K562 (cell line): ENCODE data around the gene ALKBH4. TPM values are rescaled to one million over a fixed set of nuclear protein-coding genes. Genes with fewer than 3 reads are reported as not detected.

Experiments used
- ATAC-seq: fragments of 200-7000 bp; cut with Tn5 transposase; 3 replicates; pipeline ENCODE4 v1.9.1; 2020; ENCODE audit warnings: moderate library complexity
- BruUV-seq: library from RNA; stranded (reverse); fragments of 400-500 nt; replicated peaks from 2 replicates; lab custom pipeline; 2021; lab: Mats Ljungman, UMichigan
- CTCF ChIA-PET: fragments of 300-600 bp; formaldehyde crosslinking; extraction: SDS; loops from one replicate; lab custom pipeline; 2021; ENCODE audit warnings: low intra/inter-chr PET ratio; lab: Yijun Ruan, JAX
- POLR2A ChIA-PET: fragments of 300-600, 350-650 bp; sonication (Branson Sonifier 250); formaldehyde crosslinking; extraction: SDS; loops from one replicate; lab custom pipeline; 2021; ENCODE audit warnings: antibody characterized with exemption, inconsistent platforms; lab: Yijun Ruan, JAX
- DNase-seq, 4 experiments: peaks; one replicate each; pipeline versions ENCODE4 v3.0.0 to v3.0.0-alpha.2; 2011 to 2018; ENCODE audit warnings: low spot score in 3 of 4, mixed read lengths in 3 of 4; ENCODE audit errors: extremely low read depth in 1 of 4
- FAIRE-seq: peaks from 2 replicates; lab custom pipeline; 2011; peaks lifted over from hg19 to GRCh38; lab: Jason Lieb, UNC
- H2AFZ ChIP-seq: 2 replicates; pipeline ENCODE4 v1.6.0; 2011; ENCODE audit warnings: low read depth, low read length, control low read depth, inconsistent platforms
- H3K27ac ChIP-seq: fragments of 200-600 bp; 3 replicates; pipeline ENCODE4 v1.8.0; 2011; ENCODE audit warnings: low read depth, mild to moderate bottlenecking, control low read depth, inconsistent platforms, low read length, moderate library complexity, mixed read lengths; ENCODE audit errors: extremely low read depth
- H3K27me3 ChIP-seq, 2 experiments: fragments of 300-600 bp in 1 of 2; 2 replicates in 1 of 2; 3 replicates in 1 of 2; pipeline versions ENCODE4 v1.6.0 to v1.8.0; 2011; ENCODE audit warnings: inconsistent platforms in 2 of 2, low read length in 2 of 2, mild to moderate bottlenecking in 1 of 2, mixed read lengths in 1 of 2, moderate library complexity in 1 of 2; ENCODE audit not compliant: control insufficient read depth in 2 of 2, insufficient read depth in 2 of 2
- H3K36me3 ChIP-seq: fragments of 300-600 bp; 3 replicates; pipeline ENCODE4 v1.8.0; 2011; ENCODE audit warnings: mild to moderate bottlenecking, low read length, inconsistent platforms; ENCODE audit not compliant: control insufficient read depth, insufficient read depth
- H3K4me1 ChIP-seq, 2 experiments: fragments of 200-600 bp in 1 of 2; replicated peaks in 1 of 2; 2 replicates in 1 of 2; 3 replicates in 1 of 2; pipeline versions ENCODE4 v1.5.1 to v1.8.0; 2011; ENCODE audit warnings: inconsistent platforms in 2 of 2, low read length in 2 of 2, mild to moderate bottlenecking in 1 of 2, mixed read lengths in 1 of 2, moderate library complexity in 1 of 2; ENCODE audit not compliant: control insufficient read depth in 2 of 2, insufficient read depth in 2 of 2
- H3K4me2 ChIP-seq: 2 replicates; pipeline ENCODE4 v1.6.1; 2011; ENCODE audit warnings: low read length, control low read depth, inconsistent platforms, mixed read lengths; ENCODE audit not compliant: insufficient read depth
- H3K4me3 ChIP-seq: fragments of 200-600 bp; sonication (generic), shearing (Covaris generic); 2 replicates; pipeline ENCODE4 v1.5.1; 2016; ENCODE audit warnings: control low read depth, inconsistent platforms
- H3K79me2 ChIP-seq: fragments of 200-600 bp; 3 replicates; pipeline ENCODE4 v1.8.0; 2011; ENCODE audit warnings: low read length, inconsistent platforms; ENCODE audit not compliant: control insufficient read depth, insufficient read depth
- H3K9ac ChIP-seq, 2 experiments: 2 replicates each; pipeline versions ENCODE4 v1.6.0 to v1.6.1; 2011; ENCODE audit warnings: low read depth in 2 of 2, low read length in 2 of 2, control low read depth in 1 of 2, inconsistent platforms in 1 of 2, mild to moderate bottlenecking in 1 of 2, mixed read lengths in 1 of 2; ENCODE audit not compliant: insufficient read depth in 1 of 2
- H3K9me1 ChIP-seq: one replicate; pipeline ENCODE4 v1.6.0; 2011; ENCODE audit warnings: inconsistent platforms, mild to moderate bottlenecking, low read length, moderate library complexity; ENCODE audit not compliant: control insufficient read depth, insufficient read depth
- H3K9me3 ChIP-seq: replicated peaks from 2 replicates; pipeline ENCODE4 v1.5.1; 2011; ENCODE audit warnings: low read depth, low read length, inconsistent platforms; ENCODE audit not compliant: control insufficient read depth, insufficient read depth
- H4K20me1 ChIP-seq: replicated peaks from 2 replicates; pipeline ENCODE4 v1.6.1; 2011; ENCODE audit warnings: low read length, inconsistent platforms, mixed read lengths; ENCODE audit not compliant: control insufficient read depth, insufficient read depth
- SFPQ ChIP-seq: fragments of 200-400 bp; formaldehyde crosslinking; IDR thresholded peaks from 2 replicates; pipeline ENCODE4 v1.6.1; 2017; ENCODE audit warnings: mild to moderate bottlenecking, low read depth, low read length, moderate library complexity
- ZNF384 ChIP-seq: IDR thresholded peaks from 2 replicates; pipeline ENCODE4 v1.6.1; 2012; ENCODE audit warnings: low read depth, low read length, improper control_type of control experiment
- WGBS: fragments of 100-300 bp; shearing (Covaris generic); methylation state at CpG from one replicate; pipeline ENCODE4 v1.1.6; 2016; ENCODE audit warnings: low coverage, mixed read lengths; ENCODE audit not compliant: insufficient coverage; ENCODE audit errors: missing lambda C conversion rate; 5-methylcytosine and 5-hydroxymethylcytosine counted together
- in situ Hi-C: fragments of 300-500 bp; cut with MboI; formaldehyde crosslinking; loops from 4 replicates; pipeline ENCODE4 v1.15.0; 2018; ENCODE audit warnings: inconsistent platforms, mixed read lengths
- intact Hi-C: fragments of 100-400 bp; cut with micrococcal nuclease; formaldehyde crosslinking; loops from 2 replicates; pipeline ENCODE4 v1.14.2; 2022
- polyA plus RNA-seq, 8 experiments: library from polyadenylated mRNA; depleted of rRNA in 4 of 8; stranded (reverse) in 5 of 8; unstranded in 3 of 8; fragments of >200 nt; fragmentation: Nextera tagmentation in 2 of 8; fragmentation: Illumina TruSeq in 1 of 8; extraction: Ambion mirVana in 2 of 8; extraction: Trizol in 1 of 8; gene quantifications; 2 replicates each; pipeline versions ENCODE4 v1.2.1 to v1.2.3, GENCODE V29; 2011 to 2014; ENCODE audit warnings: inconsistent platforms in 1 of 8, missing spikeins in 1 of 8
- total RNA-seq, 7 experiments: library from RNA; depleted of rRNA in 6 of 7; stranded (reverse); fragments of >200 nt in 6 of 7; fragmentation: Illumina TruSeq in 2 of 7; extraction: Trizol in 2 of 7; gene quantifications; 2 replicates each; pipeline versions ENCODE4 v1.2.1 to v1.2.3, GENCODE V29; 2011 to 2021; ENCODE audit warnings: low replicate concordance in 1 of 7

The ALKBH4 gene
- total and polyA plus RNA-seq, 9 of the 15 experiments (the other 6 are each of a cell fraction or from before 2014, with no cell fraction given), result 4.6 to 21.4 (median 11.8) TPM

DNA sequence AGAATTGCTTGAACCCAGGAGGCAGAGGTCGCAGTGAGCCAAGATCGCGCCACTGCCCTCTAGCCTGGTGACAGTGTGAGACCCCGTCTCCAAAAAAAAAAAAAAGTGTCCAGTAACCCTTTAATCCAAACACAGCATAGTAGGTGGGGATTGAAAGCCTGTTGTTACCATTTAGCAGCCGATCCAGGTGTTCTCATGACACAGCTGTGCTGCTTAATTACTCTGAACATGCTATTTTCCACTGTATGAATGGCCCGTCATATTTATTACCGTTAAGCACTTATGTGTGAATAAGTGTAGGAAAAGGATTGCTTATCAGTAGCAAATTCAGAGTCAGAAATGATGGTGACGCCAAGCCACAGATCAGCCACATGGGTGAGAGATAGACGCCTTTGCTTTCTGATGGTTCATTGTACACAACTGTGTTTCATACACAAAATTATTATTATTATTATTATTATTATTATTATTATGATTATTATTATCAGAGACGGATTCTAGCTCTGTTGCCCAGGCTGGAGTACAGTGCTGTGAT is 42.9 kb downstream of the ALKBH4 start:
- BruUV-seq, result no TSS peak
- Histone ChIP-seq H3K79me2 (peaks cover 4% of the 10 kb centered on the region; the same call in 1 of the 3 replicates), H3K9ac (no peak overlapping the region), H3K9me3 (no peaks in the 10 kb centered on the region), H3K27me3 (no peaks in the 10 kb centered on the region), H2AFZ (no peak overlapping the region), H3K4me2 (peak overlapping the region; percentile 28; the same call in 1 of the 2 replicates), H4K20me1 (no peaks in the 10 kb centered on the region), H3K9me1 (no peaks in the 10 kb centered on the region), H3K27ac (peak overlapping the region; percentile 77), H3K4me3 (no peak overlapping the region), H3K4me1 (peaks cover 31 to 40% of the 10 kb centered on the region in 2 experiments), H3K36me3 (peaks cover 78% of the 10 kb centered on the region)
- 74% methylated on average over 10 of the region's 10 CpGs for WGBS
- CTCF ChIA-PET, result no interaction called here
- DNase-seq (no peak), FAIRE-seq (no peak), ATAC-seq (no peak)
- in situ Hi-C loops (no loop called here), intact Hi-C loops (no loop called here)
- no peak for TF ChIP-seq SFPQ
- TF ChIP-seq ZNF384, result 0 out of 2 replicates have a peak, but pooled peaks have one; percentile 17
- POLR2A ChIA-PET, result interaction anchor here (0.9 to 1.2 kb wide), 3 partner anchors 10 to 27 kb away, joined by 3 to 4 read pairs (median 3); no protein-coding TSS in a partner anchor
